COLO668 (cell line): Measurements from ENCODE around the gene RPP14.
"Not testable (repeated sequence)": the region's sequence is repeated elsewhere in the genome, so short reads cannot be mapped to it uniquely, and the experiment has no call there.

Experiments used
- DNase-seq: peaks from one replicate; lab custom pipeline; 2025; ENCODE audit not compliant: unreplicated experiment; lab: John Stamatoyannopoulos, UW

RPP14 gene

GRCh38 chr3:58331593-58332152 lies 25.6 kb downstream of the RPP14 start:
- no peak for DNase-seq

- DNase-seq = peak; percentile 80
Observed at GRCh38 chr3:58332575-58333188, 26.6 kb downstream of the RPP14 start, which contains the start of gene PXK. TSS of gene PXK (plus strand) at chr3:58332892. CDS start at chr3:58332989, 97 bp downstream.

DNA sequence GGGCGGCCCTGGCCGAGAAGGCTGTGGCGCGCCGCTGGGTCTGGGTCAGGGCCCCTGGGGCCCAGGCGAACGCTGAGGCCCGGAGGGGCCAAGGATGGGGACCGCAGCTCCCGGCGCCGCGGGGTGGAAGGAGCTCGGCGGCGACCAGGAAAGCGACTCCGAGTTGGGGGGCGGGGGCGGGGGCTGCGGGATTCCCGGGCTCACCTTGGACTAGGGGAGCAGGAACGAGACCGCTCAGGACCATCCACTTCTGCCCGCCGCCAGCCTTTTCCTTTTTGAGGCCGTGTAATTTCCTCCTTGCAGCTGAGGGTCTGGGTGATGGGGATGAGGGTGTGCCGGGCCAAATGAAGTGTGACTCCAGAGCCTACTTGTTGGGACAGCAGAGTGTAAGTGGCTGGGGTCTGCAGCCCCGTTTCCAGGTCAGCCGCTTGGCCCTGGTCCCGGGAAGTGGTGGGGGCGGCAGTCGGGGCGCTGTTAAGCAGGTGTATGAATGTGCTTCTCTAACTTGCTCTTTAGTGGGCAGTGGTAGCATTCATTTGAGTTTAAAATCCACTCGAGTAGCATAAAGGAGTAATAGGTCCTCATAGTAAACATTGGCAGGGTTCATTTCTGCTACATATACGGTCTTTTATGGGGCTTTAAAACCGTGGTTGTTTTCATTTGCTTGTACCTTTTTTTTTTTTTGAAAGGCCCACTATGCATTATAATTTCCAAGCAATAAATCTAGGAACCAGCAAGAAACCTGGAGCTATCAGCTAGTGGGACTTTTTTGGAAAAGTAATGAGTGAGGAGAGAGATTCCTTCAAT lies 27.4 kb downstream of the RPP14 start:
- DNase-seq = peak; percentile 34

GRCh38 chr3:58334013-58334321 lies 27.9 kb downstream of the RPP14 start:
- DNase-seq = no peak

GRCh38 chr3:58334506-58334884 lies 28.4 kb downstream of the RPP14 start:
- DNase-seq = no peak

GRCh38 chr3:58335652-58335947 lies 29.6 kb downstream of the RPP14 start:
- DNase-seq = no peak

DNA sequence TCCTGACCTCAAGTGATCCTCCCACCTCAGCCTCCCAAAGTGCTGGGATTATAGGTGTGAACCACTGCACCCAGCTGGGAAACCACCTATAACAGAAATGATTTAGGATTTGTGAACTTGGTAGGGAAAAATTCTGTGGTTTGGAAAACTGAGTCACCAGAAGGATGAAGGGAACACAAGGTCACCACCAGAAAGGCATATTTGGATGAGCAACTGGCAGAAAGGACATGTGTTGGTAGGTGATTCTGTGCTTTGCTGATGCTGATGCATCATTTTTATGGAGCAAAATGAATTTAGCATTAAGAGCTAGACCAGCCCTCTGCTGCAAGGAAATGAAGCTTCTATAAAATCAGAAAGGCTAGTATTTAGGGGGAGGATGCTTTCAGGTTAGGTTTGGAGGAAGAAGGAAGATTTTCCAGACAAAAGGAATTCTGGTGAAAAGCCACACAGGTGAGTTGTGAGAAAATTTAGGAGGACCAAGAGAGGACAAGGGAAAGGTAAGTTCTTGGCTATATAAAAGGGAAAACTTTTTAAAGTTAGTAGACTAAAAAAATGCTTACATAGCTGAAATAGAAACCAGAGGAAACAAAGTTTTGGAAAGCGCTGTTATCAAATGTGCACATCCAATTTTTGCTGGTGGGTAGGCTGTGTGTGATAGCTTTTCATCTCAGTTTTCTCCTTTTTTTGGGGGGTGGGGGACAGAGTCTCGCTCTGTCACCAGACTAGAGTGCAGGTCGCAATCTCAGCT lies 30.3 kb downstream of the RPP14 start:
- no peak for DNase-seq

- no peak for DNase-seq
Observed at GRCh38 chr3:58337190-58337589, 31.1 kb downstream of the RPP14 start.

- DNase-seq = not testable (repeated sequence)
Observed at GRCh38 chr3:58339146-58339545, 33.1 kb downstream of the RPP14 start.

GRCh38 chr3:58340594-58341244 lies 34.7 kb downstream of the RPP14 start:
- DNase-seq = no peak

DNA sequence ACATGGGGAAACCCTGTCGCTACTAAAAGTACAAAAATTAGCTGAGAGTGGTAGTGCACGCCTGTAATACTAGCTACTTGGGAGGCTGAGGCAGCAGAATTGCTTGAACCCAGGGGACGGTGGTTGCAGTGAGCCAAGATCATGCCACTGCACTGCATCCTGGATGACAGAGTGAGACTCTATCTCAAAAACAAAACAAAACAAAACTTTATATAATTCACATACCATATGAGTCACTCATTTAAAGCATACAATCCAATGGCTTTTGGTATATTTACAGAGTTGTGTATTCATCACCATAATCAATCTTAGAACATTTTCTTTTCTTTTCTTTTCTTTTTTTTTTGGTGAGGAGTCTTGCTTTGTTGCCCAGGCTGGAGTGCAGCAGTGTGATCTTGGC lies 35.3 kb downstream of the RPP14 start:
- DNase-seq = no peak

- no peak for DNase-seq
Observed at GRCh38 chr3:58342676-58343075, 36.6 kb downstream of the RPP14 start.

- no peak for DNase-seq
Observed at GRCh38 chr3:58345457-58345856, 39.4 kb downstream of the RPP14 start.

DNA sequence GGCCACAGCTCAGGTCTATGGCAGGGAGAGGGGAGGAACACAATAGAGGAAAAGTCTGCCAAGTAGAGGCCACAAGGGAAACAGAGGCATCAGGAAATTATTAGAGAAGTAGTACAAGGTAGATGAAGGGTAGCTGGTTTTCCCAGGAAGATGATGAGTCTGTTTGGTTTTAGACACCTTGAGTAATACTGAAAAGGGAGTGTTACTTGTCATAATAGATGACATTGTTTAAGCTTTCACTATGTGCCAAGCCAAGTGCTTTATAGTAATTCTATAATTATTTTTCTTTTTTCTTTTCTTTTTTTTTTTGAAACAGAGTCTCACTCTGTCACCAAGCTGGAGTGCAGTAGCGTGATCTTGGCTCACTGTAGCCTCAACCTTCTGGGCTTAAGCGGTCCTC lies 40.3 kb downstream of the RPP14 start:
- no peak for DNase-seq

DNA sequence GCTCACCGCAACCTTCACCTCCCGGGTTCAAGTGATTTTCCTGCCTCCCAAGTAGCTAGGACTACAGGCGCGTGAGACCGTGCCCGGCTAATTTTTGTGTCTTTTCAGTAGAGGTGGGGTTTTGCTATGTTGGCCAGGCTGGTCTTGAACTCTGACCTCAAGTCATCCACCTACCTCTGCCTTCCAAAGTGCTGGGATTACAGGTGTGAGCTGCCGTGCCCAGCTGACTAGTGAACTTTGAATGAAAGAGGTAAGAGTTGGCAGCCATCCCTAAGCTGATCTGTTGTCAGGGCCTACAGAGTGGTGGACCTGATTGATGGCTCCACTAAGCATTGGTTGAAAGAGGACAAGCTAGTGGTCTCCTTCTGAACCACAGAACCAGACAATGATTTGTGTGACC lies 41.9 kb downstream of the RPP14 start:
- no peak for DNase-seq

DNA sequence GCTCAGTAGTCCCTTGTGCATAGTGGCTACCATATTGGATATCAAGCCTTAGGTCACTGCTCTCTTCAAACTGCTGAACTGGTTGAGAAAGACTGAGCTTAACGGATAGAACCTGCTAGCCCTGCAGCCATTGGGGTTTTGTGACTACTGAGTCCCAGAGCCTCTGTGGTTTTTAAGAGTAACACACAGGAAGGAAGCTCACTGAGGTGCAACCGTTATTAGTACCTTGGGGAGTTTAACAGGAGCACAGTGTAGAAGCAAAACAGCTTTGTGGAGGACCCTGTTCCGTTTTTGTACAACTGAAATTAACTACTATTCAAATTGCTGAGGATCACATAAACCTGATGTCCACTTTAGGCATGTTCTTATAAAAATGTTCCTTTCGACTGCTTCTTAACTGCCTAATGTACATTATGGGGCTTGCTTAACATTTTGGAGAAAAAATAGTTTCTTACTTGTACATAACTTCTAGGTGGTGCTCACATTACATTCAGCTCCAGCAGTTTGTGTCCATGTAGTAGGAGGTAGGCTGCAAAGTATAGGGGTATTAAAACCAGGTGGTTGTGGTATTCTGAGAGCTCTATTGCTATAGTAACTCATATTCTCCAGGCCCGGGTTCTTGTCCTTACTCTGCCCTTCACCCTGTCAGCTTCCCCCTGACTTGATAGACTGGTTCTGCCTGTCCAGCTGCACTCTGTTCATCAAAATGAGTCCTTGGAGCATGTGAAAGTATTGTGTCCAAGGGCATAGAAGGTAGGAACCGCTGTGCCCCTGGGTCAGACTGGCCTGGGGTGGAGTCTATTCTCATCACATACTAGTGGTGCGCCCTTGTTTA lies 44.0 kb downstream of the RPP14 start:
- DNase-seq = no peak

DNA sequence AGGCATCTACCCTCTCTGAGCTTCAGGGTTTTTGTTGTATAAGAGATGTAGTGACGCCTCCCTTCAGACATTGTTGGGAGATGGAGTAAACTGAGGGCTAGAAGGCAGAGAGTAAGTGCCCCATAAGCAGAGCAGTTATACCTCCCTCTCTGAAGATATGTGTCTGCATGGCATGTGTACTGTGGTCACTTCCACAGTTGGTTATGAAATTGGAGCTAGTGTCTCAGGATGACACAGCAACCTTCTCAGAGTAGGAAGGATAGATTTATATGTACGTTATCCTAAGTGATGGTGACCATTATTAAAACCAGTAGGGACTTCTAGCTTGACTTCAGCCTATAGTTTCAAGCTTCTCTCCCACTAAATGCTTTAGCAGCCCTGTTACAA lies 44.6 kb downstream of the RPP14 start:
- no peak for DNase-seq

DNA sequence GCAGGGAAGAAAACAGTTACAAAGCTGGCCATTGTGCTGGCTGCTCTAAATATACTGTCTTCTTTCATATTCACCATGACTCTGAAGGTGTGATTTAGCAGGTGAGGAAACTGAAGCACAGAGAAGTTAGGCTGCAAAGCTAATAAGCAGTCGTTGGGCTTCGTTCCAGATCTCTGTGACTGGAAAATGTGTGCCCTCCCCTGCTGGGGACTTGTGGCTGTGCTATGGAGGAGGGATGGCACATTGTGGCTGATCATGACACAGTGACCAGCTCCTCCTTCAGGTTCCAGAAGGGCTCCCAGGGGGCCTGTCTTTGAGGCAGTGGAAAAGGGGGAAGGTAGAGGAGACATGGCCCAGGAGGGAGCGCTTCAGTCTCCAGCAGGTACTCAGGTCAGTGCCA lies 45.9 kb downstream of the RPP14 start:
- no peak for DNase-seq

- no peak for DNase-seq
Observed at GRCh38 chr3:58352626-58353025, 46.6 kb downstream of the RPP14 start.

DNA sequence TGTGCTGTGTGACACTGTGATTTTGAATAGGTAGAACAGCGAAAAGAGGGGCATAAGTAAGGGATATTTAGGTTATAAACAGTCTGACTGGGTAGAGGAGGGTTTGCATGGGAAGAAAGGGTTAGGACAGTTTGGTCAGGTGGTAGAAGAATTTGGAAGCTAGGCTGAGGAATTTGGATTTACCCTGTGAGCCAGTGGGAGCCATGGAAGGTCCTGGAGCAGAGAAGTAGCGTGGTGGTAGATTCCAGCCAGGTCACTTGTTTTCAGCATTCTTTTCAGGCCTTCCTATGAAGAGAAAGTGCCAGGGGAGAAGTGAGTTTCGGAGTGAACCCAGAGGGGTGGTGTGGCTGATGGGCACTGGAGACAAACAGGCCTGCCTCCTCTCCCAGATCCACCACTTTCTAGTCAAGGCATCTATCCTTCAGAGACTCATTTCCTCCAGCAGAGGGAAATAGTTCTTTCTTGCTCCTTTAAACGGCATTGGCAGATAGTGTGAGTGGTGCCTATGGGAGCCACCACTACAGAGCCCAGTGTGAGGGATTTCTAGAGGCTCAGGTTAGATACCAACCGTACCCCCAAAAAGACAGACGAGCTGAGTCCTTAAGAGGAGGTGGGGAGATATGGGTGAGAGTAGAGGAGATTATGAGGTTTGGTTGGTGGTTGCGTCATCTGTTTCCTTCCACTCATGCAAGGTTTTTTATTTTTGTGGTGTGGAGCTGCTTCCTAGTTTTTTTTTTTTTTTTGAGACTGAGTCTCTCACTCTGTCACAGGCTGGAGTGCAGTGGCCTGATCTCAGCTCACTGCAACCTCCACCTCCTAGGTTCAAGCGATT lies 47.9 kb downstream of the RPP14 start:
- no peak for DNase-seq
